HG03139 (cell line): ENCODE results near the gene MTHFSD.

Experiments used
- ATAC-seq: cut with Tn5 transposase; IDR thresholded peaks from one replicate; pipeline ENCODE4 v1.9.1; 2021; ENCODE audit not compliant: unreplicated experiment

The MTHFSD gene

DNA sequence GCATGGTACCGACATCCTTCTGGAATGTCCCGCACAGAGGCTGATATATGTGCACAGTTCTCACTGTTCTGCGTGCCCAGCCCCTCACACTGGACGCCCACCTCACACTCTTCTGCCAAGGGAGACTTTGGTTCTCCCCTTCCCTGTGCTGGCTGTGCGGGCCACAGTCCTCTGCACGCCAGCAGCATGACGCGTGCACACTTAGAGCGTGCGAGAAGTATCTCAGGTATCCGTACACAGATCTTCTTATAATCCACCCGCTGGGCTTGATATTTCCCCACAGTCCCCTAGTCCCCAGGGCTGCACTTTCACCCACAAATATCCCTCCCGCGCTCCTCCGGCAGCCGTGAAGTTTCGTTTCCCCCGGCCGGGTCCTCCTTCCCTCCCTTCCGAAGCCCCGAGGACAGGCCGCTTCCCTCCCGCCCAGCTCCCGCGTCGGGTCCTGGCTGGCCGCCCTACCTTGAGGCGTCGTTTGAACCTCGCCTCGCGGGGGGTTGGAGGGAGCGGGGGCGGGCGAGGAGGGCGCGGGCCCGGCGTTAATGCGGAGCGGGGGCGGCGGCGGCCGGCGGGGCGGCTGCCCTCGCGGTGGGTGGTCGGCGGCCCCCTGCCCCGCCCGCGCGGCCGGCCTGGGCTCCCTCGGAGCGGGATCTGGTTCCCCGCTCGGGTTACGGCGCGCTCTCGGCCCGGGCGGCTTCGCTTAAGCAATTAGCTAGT lies 49.7 kb downstream of the MTHFSD start:
- no peak for ATAC-seq

DNA sequence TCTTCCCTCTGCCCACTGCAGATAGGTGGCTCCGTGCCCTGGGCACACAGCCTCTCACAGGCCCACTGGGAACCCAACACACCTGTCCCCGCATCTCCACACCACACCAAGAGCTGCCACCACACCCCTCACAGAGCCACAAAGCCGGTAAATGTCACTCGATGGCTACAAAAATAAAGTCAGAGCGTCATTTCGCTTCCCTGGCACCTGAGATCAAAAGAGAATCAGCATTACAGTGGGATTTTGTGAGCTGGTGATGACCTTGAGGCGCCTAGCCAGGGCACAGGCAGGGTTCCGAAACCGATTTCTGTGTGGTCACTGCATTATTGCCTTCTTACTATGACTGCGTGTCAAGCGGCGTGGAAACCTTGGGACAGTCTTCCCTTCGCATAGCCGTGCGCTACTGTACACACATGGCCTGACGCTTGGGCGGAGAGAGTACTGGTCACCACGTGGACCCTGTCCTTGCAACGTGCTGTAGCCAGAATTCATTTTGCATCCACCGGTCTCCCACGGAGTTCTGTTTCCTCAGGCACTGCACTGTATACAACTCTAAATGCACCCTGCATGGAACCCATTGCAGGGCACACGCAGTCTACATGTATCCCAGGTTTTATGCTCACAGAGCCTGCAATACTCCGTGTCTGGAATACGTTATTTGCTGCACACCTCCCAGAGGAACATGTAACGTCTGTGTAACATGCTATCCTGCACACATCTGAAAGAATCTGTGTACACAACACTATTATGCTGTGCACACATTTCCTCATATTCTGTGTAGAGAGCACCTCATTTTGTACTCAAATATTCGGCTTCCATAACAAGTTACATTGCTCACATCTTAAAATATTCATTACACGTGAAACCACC lies 50.5 kb downstream of the MTHFSD start:
- ATAC-seq = no peak

DNA sequence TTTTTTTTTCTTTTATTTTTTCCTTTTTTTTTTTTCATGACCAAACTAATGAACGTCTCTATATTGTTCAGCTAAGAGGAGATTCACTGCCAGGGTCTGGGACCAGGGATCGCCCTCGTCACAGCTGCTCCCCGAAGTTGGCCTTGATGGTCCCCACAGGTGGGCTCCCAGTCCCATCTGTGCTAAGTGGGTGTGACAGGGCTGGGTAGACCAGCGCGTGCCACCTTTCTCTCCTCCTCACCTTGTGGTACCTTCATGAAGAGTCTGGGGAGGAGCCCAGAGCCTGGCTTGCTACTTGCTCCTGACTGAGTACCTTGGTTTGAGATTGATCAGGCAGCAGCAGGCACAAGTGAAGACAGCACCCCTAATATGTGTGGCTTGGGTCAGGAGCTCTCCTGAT lies 51.2 kb downstream of the MTHFSD start:
- no peak for ATAC-seq

DNA sequence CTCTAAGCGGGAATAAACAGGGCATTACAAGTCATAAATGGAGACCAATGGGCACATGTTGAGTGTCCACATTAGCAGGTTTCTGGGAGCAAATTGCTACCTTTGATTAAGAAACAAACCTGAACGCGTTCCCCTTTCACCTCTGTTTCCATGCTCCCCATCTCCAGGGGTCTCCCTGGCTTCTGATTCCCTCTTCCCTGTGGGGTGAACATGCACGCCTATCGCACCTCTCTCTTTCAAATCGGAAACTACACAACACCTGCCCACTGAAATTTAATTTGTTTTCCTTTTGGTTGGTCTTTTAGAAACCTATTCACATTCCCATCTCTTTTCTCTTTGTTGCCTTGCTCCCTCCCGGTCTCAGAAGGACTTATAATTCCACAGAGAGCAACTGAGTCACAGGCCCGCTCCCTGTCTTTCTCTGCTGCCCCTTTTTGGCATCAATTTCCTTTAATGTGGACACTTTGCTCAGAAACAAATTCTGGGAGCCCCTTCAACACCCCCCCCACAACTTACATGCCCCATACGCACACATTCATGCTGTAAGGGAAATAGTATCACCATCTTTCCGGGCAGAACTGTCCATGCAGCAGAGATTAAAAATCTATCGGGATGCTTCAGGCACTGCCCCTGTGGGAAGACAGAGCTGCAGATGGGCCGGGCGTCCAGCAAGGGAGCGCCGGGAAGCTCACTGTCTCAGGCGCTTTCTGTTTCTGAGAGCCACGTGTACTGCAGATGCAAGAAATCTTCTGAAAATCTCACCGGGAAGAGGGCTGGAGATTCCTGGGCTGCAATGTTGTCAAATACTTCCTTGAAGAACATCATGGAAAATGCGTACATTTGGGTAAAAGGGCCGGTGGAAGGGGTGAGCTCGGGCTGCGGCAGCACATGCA lies 51.9 kb downstream of the MTHFSD start:
- no peak for ATAC-seq

DNA sequence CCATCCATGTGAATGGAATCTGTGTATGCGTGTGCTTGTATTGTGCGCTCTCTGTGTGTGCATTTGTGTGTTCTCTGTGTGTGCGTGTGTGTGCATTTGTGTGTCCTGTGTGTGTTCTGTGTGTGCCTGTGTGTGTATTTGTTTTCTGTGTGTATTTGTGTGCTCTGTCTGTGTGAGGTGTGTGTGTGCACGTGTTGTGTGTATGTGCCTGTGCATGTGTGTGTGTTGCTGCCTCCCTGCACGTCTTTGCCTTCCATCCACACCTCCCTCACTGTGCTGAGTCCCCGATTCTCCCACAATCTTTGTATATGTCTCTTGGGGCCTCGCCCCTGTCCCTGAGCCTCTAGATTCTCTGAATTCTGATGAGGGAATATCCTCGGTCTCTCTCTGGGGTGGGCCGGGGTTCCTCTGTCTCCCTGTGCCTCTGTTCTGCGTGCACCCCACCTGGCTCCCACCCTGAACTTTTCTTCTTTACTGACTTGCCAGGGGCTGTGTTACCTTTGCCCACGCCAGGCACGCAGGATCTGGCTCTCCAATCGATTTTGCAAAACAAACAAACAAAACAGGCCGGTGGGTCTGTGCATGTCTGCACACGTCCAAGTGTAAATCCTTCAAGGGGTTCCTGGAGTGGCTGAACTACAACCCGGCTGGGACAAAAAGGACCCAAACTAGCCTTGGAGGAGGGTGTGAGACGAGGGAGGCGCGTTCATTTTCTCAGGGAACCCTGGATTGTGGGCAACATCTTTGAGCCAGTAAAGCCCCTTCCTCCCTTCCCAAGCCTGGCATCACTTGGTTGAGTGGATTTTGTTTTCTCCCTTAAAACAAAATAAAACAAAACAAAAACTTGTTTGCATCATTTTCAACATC lies 52.8 kb downstream of the MTHFSD start:
- no peak for ATAC-seq

DNA sequence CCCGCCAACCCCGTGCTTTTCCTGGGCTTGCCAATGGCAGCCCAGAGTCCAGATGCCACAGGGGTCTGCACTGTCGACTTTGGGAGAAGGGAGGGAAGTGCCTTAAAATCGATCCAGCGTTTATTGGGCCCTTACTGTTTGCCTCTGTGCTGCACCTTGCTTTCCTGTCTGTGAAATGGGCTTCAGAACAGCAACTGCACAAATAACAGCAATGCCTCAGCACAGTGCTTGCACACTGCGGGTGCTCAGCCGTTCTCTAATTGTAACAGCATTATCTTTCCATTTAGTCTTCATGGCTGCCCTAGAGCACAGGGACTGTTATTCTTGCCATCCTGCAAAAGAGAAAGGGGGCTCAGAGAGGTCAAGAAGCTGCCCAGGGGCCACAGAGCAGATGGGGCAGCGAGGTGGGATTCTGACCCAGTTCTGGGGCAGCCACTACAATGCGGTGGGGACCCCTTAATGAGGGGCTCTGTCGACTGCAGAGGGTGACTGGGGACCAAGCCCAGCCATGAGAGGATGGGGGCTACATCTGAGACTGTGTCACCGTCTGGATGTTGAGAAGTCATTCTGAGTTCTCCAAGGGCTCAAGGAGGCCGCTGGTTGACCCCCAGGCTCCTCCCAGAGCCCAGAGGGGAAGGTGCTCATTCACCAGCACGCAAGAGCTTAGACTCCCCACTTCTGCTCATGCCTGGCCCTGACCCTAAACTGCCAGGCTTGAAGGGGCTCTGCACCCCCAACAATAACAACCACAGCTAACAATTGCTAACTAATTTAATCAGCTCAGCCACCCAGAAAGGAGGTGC lies 54.1 kb downstream of the MTHFSD start:
- no peak for ATAC-seq

DNA sequence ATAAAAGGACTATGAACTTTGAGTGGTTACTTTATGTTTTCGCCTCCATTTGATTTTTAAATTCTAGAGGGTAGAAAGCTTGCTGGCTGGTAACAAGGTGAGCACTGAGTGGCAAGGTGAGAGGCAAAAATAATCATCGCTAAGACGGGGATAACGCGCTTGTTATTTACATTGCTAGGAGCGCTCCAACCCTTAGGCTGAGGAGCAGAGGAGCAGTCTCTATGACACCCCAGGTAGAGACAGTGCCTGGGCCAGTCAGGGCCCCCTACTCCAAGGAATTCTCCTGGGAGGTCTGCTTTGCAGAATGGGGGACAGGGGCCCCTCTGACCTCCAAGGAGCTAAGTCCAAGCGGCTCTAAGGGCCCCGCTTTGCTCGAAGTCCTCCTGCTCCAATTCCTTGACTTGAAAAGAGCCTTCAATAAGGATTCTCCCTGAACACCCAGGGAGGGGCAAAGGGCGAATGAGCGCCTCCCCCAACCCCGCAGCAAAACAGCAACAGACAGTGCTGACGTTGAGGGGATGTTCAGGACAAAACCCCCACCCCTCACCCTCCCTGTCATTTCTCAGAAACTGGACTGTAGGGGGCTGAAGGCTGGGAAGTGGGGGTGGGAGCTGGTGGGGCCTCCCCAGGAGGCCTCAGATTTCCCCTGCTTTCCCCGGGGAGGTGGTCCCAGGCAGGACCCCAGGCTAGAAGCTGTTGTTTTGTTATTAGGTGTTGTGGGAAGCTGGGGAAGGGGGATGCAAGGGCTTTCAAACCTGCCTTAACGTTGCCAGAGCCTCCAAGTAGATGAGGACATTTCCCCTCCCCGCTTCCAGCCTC lies 54.9 kb downstream of the MTHFSD start:
- ATAC-seq = no peak

DNA sequence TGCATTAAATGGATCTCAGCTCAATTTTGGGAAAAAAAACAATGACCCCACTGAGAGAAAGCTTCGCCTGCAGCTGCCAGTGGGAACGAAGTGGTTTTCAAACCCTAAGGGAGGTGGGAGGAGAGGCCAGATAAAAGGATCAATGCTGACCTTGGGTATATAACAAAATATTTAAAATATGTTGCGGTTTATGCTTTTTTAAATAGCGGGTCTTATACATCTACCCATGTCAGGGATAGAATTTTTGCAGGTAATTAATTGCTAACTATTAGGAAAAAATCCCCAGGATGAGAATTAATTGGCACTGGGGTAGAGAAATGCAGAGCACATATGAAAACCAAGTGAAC lies 55.6 kb downstream of the MTHFSD start:
- ATAC-seq = no peak

DNA sequence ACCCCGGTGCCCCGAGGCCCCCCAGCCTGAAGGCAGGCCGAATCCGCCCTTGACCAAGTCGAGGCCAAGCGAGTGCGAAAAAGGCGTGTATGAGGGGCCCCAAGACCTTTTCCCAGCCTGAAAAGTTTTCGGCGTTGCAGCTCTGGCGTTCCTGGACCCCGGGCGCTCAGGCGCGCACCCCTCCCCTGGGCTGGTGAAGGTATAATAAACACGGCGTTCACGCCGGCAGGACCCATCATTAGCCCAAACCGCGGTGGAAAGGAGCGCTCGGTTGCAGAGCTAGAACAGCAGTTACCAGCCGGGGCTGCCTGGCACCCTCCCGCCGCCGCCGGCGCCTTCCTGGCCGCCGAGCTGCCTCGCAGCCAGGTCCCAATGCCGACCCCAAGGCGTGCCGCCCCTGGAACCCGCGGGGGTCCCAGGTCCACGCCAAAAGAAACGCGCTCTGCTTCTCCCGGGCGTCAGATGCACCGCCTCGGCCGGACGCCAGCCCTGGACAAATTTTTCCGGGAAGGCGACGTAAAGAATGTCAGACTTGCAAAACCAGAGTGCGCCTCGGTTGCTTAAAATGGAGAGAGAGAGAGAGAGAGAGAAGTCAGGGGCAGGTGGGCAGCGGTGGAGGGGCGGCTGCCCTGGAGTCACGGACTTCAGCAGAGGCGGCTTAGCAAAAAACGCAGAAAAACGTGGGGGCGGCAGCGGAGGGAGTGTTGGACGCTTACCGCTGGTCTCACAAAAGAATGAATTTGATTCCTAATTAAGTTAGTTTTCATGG lies 56.2 kb downstream of the MTHFSD start:
- ATAC-seq = no peak

DNA sequence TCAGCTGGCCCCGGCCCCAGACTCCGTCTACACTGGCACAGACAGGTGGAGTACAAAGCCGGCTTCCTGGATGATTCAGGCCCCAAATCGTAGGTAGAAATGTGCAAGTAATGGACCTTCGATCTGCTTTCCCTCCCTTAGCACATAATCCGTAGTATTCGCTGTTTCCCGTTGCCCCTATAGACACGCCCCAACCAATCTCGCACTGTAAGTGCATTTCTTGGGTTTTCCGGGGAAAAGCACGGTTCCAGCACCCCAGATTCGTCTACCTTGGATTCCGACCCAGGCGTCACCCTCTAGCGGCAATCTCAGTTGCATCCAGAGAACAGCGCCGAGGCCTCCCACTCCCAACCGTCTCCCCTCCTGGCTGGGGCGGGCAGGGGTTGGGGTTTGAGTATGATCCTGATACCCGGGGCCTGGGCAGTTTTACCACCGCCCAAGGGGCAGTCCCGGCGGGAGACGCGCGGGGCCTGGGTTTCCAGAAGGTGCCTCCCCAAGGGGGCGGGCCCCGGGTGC lies 56.8 kb downstream of the MTHFSD start:
- no peak for ATAC-seq

DNA sequence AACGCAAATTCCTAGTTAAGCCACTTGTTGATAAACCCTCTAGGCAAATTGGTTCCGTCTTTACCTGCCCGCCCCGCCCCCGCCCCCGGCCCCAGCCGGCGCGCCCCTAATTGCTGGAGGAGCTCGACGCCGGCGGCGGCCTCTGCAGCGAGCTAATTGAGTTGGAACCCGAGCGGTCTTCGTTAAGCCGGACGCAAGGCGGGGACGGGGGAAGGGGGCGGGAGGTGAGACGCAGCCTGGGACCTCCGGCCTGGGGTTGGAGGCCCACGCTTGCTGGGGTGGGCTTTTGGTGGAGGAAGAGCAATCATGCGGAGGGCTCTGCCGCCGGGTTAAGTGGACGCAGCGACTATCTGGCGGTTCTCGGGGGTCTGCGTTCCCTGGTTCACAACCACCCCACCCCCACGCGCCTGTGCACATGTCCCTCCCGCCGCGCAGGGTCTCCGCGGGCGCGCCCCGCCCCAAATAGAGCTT lies 57.4 kb downstream of the MTHFSD start:
- no peak for ATAC-seq

DNA sequence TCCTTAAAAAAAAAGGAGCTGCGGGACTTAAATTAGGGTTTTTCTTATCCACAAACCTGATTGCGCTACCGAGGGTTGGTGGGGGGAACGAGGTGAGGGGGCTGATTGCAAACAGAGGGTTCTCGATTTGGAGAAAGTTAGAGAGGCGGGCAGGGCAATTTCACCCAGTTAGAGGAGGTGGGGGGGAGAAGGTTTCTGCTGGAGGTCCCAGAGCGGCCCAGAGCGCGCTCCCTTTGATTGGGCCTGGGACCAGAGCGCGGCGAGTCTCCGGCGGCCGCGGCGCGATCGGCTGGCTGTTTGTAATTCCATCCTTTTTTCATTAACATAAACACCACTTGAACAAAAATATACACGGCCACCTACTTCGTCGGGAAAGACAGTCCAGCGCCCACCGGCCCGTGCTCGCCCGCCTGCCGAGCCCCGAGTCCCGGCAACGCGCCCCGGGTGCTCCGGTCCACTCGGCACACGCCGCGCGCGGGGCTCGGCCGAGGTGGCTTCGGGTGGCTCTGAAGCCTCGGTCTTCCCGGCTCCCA lies 58.0 kb downstream of the MTHFSD start:
- no peak for ATAC-seq

DNA sequence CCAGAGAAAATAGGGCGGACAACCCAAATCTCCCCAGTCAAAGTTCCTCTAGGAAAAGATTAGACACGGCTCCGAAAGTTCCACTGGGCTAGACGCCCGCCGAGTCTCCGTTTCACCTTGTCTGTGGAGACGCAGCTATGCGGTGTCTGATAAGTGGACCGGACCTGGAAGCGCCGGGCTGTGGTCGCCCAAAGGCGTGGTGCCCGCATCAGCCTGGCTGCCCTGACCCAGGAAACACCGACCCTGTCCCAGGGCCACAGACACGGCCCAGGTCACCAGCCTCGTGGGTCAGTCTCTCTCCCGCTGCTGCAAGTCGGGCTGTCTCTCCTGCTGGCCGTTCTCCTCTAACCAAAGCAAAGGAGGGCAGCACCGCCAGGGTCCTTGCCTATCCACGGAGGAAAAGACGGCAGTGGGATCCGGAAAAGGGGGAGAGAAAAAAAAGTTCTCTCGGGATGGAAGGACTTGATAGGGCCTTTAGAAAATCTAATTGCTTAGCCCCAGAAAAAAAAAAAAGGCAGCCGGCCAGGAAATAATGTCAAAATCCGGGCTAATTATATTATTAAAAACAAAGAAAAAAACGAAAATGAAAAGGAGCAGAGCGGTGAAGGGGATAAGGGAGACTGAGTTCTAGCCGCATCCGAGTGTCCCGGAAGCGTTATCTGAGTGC lies 58.6 kb downstream of the MTHFSD start:
- no peak for ATAC-seq

DNA sequence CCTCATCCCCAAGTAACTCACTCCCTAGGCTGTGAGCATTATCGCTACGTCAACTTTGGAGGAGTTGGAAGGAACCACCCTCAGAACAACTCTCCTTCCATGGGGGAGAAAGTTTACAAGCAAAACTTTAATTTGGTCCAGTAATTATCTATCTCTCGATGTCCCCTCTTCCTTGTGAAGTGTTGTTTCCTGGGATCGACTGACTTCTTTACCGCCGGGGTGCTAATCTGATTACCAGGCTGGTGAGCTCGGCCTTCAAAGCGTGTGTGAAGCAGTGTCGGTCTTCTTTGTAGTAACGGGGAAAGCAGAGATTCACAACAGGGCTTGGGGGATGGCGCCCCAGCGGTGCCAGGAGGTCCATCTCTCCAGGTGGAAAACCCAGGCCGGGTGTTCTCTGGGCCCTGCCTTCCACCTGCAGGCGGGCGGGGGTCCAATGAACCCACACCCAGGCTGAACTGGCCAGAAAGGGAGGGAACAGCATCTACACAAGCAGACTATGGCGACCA lies 59.2 kb downstream of the MTHFSD start:
- no peak for ATAC-seq

DNA sequence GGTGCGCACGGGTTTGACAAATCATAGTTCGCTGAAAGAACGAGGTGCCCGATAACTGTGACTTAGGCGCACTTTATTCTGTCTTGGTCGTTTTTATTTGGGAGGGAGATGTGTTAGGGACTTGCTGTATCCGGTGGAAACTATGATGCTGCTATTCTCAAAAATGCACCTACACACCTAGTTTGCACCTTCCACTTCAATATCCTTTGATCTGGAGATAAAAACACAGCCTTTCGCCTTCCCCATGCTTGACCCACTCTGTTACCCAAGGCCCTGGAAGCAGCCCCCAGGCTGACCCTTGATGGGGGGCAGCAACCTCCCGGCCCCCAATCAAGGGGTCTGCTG lies 59.7 kb downstream of the MTHFSD start:
- ATAC-seq = no peak

DNA sequence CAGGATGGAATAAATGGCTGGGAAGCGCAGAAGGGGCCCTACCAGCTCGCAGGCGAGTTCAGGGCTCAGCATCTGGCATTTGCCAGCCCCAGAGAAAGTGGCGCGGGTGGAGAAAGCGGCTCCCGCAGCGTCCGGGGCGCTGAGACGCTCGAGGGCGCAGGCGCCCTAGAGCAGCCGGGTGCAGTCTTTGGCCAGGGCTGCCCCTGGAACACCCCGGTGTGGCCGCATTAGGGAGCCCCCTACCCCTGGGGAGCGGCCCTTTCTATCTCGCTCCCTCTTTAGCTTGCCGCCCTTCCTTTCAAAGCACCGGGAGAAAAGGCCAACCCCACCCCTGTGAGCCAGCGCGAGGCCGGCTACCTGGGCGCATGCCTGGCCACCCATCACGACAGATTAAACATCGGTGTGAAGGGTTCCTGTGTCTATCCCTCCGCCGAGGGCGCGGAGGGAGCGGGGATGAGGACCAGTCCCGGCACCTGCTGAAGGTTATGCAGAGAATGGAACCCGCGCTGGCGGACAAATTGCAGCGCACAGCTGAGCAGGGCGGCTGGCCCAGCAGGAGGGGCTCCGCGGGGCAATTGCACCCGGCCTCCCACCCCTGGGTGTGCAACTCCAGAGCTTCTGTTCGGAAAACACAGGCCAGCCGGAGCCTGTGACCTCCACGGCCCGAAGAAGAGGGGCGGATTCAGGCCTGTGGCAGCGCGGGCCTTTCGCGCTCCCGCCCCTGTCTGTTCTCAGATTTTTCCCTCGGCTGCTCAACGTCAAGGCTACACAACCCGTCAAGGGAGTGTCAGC lies 60.3 kb downstream of the MTHFSD start:
- ATAC-seq = no peak
